CD4-positive, alpha-beta T cell treated with Interferon gamma for 1 hour (primary cell): ENCODE results near the gene TBC1D22A.

ENCODE experiments used
- DNase-seq: peaks from one replicate; pipeline ENCODE4 v3.0.0-alpha.2; 2020

TBC1D22A gene

DNA sequence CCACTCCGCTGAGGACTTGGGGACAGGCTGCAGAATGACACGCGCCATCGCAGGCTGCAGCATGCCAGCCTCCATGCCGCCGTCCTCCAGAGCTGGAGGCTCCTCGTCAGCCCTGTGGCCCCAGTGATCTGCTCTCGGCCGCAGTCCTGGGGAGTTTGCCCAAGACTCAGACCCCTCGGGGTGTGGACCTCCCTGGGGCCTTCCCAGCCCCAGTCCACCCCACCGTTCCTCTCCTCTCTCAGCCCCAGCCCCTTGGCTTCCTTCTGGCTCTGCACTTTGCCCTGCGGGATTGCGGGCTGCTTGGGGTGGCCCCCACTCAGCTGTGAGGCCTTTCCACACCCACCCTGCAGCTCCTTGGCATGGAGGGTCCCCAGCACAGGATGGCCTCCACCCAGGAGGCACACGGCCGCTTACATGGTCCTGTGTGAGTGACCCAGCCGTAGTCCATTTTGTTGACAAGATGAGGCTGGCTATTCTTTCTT, 414.9 kb downstream of the TBC1D22A start:
- no peak for DNase-seq

DNA sequence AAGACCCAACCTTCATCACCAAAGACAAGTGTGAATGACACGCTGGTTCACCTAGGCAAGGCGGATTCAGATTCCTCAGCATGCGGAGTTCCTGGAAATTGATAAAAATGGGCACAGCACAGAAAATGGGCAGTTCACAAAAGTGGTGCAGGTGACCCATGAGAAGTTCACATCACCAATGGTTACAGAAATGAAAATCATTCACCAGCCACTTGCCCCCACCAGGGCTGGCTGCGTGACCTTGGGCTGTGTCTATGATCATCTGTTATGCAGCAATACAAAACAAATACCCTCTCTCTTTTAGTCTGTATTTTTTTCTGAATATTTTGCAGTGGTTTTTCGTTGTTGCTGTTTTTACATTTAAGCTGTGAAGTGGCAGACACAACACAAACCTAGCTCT, 415.9 kb downstream of the TBC1D22A start:
- no peak for DNase-seq

DNA sequence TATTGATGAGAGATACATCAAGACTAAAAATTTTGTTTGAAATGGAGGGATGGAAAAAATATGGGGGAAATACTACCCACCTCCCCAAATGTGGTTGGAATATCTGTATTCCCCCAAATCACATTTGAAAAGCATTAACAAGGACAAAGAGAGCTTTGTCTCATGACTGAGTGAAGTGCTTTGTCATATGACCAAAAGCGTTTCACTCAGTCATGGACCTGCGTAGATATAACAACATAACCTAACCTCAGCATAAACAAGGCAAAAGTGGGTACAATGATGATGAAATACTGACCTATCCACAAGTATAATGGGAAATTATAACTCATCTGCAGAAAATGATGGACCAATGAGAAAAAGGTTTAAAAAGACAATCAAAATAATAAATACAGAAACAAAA, 418.3 kb downstream of the TBC1D22A start:
- no peak for DNase-seq

DNA sequence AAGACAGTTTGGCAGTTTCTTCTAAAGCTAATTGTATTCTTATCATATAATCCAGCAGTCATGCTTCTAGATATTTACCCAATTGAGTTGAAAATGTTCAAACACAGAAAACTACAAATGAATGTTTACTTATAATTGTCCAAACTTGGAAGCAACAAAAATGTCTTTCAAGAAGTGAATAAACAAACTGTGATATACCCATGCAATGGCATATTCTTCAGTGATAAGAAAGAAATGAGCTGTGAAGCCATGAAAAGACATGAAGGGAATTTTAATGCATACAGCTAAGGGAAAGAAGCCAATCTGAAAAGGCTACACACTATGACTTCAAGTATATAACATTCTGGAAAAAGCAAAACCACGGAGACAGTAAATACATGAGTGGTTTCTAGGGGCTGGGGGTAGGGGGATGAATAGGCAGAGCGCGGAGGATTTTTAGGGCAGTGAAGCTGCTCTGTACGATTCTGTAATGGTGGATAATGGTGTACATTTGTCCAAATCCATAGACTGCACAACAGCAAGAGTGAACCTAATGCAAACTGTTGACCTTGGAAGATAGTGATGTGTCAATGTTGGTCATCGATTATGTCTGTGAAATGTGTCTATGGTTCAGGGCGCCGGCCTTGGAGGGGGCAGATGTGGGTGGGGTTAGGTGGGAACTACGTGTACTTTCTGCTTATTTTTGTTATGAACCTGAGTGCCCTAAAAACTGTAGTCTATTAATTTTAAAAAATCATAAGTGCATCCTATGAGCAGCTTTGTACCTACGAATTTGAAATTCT, 424.9 kb downstream of the TBC1D22A start:
- no peak for DNase-seq

DNA sequence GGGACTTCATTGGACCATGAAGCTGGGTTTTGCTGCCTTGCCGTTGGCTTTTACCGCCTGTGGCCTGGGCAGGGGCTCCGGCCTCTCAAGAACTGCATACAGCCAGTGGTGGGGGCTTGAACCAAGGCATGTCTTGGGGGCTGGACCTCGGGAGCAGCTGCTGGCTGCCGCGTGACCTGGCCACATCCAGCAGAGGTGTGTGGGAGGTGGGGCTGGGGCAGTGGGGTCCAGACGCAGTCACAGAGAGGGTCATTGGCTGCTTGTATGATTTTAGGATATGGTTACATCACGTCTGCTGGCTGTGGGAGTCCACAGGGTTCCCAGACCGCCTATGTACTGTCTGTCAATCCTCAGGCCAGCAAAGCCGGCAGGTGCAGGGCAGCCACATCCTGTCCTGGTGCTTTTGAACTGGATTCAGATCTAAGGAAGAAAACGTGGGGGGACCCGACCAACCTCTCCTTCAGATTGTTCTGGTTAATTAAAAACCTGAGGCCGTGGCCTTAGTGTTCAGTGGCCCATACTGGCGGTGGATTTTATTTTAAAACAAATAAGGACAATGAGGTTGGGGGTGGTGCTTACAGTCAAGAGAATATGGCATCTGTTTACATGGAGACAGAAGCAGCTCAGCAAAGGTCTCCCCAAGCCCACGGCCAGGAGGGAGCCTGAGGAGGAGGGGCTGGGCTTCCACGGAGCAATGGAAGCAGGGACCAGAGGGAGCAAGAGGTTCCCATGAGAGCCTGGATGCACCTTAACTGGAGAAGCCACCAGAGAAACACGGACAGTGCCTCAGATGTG, 426.0 kb downstream of the TBC1D22A start:
- DNase-seq = no peak

DNA sequence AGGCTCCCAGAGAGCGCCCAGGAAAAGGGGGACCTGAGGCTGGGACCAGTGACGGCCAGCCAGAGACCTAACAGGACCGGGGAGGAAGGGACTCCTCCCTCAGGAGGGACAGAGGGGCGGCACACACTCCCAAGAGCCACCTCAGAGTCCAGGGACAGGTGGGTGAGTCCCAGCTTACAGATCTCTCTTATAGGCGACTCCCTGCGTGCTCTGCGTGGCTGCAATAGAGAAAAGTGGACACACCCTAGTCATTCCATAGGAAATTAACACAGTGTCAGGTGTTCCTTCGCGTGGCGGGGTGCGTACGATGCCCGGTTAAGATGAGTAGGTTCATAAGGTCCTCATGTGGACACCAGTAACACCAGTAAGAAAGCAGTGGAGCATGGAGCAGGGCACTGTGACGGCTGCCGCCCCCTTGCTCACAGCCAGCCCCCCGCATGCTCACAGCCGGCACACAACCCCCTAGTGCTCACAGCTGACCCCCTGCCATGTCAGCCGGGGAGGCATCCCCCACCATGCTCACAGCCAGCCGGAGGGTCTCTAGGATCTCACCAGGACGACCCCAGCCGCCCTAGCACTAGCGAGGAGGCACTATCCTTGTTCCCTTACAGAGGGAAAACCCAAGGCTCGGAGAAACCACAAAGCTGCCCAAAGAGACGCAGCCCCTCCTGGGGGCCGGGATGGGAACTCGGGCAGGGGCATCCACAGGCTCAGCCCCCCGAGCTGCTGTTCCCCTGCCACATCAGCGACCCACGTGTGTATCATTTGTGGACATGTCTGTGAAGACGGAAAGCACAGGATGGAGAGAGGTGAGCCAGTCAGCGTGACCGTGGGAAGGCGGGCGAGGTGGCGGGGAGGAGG, 426.8 kb downstream of the TBC1D22A start:
- DNase-seq = no peak

DNA sequence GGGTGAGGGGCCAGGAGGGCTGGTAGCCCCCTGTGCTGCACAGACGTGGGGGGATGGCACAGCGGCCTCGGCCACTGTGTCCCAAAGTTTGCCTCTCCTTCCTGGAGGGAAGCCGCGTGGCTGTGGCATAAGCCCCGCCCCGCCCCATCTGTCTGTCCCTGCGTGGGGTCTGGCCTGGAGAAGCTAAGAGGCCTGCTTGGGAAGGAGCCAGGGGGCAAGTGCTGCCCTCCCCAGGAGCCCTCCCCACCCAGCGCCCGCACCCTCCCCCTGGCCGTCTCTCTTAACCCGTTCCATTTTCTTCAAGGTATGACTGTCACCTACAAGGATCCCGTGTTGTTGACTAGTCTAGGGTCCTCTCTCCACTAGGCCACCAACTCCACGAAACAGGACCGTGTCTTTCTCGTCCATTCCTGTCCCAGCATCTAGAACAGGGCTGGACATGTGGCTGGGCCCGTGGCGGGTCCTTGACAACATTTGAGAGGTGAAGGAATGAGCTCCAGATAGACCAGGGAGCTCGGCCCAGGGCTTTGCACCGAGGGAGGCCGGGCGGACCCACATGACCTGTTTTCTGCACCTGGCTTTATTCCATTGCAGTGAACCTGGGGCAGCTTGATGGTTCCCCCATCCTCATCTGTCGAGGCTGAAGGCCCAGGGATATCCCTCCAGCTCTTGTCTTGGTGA, 428.0 kb downstream of the TBC1D22A start:
- no peak for DNase-seq

DNA sequence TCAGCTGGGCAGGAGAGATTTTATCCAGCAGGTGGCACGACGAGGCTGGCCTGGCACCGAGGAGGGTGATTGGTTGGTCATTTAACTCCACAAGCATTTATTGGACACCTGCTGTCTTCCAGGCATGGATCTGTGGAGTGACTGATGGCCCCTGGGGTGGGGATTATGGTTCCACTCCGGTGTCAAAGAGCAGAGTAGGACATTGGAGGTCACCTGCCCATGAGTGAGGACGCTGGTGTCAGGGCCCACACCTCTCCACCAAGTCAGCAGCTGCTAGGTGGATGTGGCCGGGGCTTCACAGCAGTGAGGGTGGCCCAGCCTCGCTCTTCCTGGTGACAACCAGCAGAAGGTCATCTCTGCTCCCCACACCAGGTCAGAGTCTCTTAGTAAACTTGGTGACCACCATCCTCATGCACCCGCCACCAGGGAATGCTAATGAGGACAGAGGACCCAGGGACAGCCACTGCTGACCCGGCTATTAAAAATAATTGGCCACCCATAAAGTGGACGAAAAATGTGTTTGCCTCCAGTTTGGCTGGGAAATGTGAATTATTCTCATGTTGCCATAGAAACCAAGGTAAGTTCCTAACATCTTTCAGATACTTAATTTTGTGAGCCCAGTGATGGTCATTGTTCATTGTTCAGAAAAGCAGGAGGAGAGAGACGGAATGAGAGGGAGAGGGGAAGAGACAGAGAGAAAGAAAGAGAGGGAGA, 428.7 kb downstream of the TBC1D22A start:
- DNase-seq = no peak

DNA sequence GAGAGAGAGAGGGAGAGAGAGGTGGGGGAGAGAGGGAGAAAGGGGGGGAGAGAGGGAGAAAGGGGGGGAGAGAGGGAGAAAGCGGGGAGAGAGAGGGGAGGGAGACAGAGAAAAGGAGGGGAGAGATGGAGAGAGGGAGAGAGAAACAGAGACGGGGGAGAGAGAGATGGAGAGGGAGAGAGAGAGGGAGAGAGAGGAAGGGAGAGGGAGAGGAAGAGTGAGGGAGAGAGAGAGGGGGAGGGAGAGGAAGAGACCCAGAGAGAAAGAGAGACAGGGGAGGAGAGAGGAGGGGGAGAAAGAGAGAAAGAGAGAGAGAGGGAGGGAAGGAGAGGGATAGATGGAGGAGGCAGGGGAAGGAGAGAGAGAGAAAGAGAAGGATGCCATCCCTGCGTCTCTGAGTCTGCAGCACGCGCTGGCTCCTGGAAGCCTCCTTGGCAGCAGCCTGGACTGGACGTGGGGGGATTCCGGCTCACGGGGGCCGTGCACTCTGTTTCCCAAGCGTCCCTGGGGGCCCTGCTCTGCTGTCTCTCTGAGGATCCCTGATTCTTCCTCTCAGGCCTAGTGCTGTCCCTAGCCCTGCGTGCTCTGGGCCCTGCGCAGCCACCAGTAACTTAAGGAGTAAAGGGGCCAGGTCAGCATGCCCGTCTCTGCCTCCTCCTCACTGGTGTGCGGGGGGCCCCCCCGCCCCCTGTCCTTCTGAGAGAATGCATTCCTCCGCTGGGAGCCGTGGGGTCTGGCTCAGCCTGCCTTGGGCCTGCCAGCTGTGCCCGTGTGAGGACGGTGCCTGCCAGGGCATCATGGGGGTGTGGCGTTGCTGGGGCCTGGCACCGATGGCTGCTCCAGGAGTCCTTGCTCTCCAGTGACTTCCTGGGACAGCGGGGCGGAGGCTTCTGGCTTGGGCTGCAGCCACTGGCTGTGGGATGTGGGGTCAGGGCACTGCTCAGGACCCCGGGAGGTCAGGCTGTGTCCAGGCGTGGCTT, 429.5 kb downstream of the TBC1D22A start:
- no peak for DNase-seq

DNA sequence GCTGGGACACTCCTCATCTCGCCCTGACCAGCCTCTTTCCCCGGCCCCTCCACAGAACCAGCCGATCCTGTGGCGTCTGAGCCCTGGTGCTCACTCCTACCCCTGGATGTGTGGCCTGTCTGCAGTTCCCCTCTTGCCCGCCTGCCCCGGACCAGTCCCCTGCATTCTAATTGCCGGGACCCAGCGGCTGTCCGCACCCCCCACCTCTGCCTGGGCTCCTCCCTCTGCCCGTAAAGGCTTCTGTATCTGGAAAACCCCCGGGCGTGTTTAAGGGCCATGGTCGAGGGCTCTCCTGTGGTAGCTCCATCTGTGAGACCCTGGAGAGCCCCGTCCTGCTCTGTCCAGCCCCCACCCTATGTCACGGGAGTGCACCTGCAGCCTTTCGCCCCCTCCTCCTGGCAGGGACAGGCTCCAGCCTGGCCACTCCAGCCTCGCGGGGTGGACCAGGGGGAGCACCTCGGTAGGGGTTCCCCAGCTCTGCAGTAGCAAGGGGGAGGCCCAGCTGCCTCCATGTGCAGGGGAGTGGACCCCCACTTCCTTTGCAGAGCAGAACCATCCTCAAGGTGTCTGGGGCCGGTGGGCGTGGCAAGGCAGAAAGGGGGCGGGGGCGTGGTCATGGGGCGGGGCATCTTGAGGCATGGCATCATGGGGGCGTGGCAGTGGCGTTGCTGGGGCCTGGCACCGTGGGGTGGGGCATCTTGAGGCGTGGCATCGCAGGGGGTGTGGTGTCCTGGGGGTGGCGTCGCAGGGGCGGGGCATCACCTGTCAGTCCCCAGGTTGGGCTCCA, 430.4 kb downstream of the TBC1D22A start:
- DNase-seq = no peak

DNA sequence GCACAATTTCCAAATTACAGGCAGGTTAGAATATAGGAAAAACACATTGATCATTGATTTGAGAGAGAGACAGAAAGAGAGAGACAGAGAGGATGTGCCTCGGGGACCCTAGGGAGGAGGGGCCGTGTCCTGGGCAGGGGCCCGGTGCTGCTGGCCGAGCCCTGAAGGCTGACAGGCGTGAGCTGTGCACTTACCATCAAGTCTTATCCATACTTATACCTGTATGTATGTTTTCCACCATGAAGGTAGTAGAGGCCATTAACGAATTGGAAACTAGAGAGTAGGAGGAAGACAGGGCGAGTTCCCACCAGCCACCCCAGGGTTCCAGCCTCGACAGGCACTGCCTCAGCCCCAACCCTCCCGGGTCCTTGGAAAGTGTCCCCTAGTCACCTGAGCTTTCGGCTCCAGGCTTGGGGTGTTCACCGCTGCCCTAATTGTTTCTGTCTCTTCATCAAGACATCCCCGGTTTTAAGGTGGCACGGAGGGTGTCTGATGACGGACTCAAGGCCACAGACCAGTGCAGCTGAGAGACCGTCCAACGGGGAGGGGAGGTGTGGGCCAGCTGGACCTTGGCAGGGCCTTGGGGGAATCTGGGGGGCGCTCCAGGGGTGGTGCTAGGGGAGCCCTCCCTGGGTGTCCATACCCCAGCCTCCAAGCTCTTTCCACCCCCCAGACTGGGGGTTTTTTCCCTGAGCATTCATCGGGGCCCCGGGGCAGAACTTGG, 431.3 kb downstream of the TBC1D22A start:
- no peak for DNase-seq

DNA sequence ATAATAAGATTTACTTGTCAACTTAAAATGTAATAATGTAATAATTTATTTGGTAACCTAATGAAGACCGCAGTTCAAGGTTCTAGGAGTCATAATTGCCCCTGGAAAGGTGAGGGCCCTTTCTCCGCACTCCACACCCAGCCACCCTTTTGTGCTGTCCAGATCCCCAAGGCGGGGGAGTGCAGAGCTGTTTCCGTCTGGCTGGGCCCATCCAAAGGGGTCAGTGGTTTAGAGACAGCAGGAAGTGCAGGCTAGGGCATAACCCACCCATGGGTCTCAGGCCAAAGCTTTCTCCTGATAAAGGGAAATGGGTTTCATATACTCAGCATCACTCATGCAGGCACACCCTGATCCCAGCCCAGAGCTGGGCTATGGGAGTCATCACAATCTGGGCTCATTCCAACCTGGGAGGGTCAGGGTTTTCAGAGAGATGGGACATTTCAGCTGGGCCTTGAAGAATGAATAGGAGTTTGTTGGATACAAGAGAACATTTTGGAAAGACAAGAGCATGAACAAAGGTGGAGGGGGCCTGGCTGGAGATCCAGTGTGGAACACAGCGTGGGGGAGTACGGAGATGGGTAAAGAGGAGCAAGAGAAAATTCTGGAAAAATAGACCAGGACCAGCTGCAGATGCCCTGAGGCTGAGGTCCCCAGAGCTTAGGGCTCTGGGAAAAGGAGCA, 432.2 kb downstream of the TBC1D22A start:
- no peak for DNase-seq

DNA sequence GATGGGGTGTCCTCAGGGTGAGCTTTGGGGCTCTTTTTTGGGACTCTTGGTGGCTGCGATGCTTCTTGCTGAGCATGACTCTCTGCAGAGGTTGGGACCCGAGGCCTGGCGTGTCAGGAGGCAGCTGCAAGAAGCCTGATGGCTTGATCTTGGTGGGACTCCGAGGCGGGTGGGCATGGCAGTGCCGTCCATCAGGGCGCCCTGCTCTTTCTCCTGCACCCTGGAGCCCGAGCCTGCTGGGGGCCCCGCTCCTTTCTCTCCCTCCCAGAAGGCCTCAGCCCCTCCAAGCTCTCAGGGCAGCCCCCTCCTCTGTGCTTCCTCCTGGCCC, 432.7 kb downstream of the TBC1D22A start:
- no peak for DNase-seq

DNA sequence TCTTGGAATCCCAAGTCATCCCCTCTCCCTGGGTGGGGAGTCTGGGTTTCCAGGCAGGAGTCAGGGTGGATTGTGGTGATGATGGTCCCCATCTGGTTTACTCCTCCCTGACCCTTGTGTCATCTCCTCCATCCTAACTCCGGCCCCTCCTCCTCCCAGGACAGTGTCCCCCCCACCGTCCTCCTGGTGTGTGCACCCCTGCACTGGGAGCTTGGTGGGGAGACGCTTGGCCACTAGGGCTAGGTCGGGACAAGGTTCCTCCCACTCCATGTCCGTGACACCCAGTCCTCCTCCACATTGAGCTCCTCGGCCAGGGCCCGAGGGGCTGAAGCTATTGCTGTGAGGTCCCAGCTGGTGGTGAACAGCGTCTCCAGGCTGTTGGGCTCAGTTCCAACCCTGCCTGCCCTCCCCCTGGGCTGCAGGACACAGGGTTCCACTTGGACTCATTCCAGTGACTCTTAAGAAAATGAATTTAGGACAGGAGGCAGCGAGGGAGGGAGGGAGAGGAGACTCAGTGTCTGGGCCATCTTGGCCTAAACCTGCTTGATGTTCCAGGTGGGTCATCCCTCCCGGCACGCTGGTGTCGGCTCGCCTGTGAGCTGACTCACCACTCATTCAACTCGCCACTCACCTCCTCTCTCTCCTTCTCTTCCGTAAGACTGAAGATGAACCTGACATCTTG, 433.2 kb downstream of the TBC1D22A start:
- no peak for DNase-seq

DNA sequence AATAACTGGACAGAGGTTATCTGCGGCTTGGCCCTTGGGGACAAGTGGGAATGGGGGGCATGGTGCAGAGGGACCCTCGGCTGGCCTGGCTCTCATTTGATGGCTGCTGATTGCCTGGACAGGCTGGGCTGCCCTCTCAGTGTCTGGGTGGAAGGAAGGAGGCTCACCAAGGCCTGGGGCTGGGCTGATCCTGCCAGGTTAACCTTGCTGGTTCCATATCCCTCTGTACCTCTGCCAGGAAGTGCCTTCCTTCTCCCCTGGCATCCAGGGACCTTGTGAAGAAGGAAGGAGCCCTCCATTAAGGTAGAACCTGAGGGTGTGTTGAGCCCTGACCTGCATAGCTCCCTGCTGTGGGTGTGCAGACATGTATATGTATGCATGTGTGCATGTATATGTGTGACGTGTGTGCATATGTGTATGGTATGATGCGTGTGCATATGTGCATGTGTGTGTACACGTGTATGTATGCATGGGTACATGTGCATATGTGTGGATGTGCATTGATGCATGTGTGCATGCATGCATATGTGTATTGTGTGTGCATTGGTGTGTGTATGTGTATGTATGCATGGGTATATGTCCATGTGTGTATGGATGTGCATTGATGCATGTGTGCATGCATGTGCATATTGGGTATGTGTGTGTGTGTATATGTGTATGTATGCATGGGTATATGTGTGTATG, 433.9 kb downstream of the TBC1D22A start:
- DNase-seq = no peak

DNA sequence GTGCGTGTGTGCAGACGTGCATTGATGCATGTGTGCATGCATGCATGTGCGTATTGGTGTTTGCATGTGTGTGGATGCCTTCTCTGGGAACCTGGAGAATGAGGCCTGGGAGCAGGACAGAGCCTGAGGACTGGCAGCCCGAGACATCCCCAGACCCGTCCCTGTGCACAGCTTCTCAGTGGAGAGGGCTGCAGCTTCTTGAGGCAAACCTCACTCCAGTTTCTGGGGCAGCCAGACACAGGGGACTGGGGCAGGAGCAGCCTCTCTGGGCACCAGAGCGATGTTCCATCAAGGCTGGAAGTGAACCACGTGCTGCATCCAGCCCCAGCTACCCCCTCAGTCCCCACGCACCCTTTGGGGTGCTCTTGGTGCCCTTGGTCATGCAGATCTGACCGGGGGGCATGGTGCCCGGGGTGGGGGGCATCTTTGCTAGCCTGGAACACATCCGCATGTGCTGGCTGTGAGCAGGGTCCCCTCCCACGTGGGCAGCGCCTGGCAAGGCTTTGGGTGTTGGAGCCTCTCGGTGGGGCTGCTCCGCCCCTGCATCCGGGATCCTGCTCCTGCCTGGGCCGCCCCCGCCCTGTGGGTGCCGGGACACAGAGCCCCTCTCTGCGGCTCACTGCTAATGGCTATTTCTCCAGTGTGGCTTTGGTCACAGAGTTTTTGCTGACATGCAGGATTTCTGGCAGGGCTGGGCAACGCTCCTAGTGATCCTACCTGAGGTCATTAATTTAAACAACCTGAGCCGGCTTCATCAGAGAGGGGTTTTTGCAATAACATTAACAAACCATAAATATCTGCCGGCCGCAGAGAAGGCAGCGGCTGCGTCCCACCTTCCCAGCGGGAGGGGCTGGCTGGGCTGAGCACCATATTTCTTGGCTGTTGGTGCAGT, 434.7 kb downstream of the TBC1D22A start:
- no peak for DNase-seq
